ENCODE results near the gene IER2.
"Not testable (repeated sequence)": the region's sequence is repeated elsewhere in the genome, so short reads cannot be mapped to it uniquely, and the experiment has no call there.

Gene IER2

DNA sequence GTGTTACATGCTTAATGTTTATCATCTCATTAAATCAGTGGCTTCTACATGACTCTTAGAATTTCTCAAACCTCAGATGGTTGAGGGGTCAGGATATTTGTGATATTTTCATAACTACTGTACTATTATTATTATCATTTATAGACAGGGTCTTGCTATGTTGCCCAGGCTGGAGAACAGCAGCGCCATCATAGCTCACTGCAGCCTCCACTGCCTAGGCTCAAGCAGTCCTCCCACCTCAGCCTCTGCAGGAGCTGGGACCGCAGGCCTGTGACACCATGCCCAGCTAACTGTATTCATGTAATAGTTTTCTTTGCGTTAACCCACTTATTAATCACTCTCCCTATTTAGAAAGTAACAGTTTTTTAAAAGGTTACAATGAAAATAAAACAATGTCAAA, 9.5 kb downstream of the IER2 start:
- no peak overlapping the region for H3K4me3 ChIP-seq (ENCODE audit: low read length)
- TF ChIP-seq ZNF274 (IDR thresholded peaks at IDR 0.05; ENCODE audit: low read depth, low read length) = no peak

GRCh38 chr19:13160557-13160956, 10.3 kb downstream of the IER2 start:
- no peak for TF ChIP-seq ZNF274 (IDR thresholded peaks at IDR 0.05; ENCODE audit: low read depth, low read length)
- no peak overlapping the region for H3K4me3 ChIP-seq (ENCODE audit: low read length)

- H3K4me3 ChIP-seq (ENCODE audit: low read length) = peak overlapping the region; percentile 45; the same call in 1 of the 2 replicates
- no peak for TF ChIP-seq ZNF274 (IDR thresholded peaks at IDR 0.05; ENCODE audit: low read depth, low read length)
Observed at GRCh38 chr19:13162724-13163608, 12.8 kb downstream of the IER2 start.

- TF ChIP-seq ZNF274 (IDR thresholded peaks at IDR 0.05; ENCODE audit: low read depth, low read length) = no peak
- H3K4me3 ChIP-seq (ENCODE audit: low read length) = no peak overlapping the region; the same call in 1 of the 2 replicates
Observed at GRCh38 chr19:13163609-13164342, 13.6 kb downstream of the IER2 start.

GRCh38 chr19:13164343-13165161, 14.3 kb downstream of the IER2 start:
- TF ChIP-seq ZNF274 (IDR thresholded peaks at IDR 0.05; ENCODE audit: low read depth, low read length) = no peak
- no peak overlapping the region; the same call in 1 of the 2 replicates for H3K4me3 ChIP-seq (ENCODE audit: low read length)

GRCh38 chr19:13165162-13165997, 15.2 kb downstream of the IER2 start:
- no peak overlapping the region for H3K4me3 ChIP-seq (ENCODE audit: low read length)
- no peak for TF ChIP-seq ZNF274 (IDR thresholded peaks at IDR 0.05; ENCODE audit: low read depth, low read length)

DNA sequence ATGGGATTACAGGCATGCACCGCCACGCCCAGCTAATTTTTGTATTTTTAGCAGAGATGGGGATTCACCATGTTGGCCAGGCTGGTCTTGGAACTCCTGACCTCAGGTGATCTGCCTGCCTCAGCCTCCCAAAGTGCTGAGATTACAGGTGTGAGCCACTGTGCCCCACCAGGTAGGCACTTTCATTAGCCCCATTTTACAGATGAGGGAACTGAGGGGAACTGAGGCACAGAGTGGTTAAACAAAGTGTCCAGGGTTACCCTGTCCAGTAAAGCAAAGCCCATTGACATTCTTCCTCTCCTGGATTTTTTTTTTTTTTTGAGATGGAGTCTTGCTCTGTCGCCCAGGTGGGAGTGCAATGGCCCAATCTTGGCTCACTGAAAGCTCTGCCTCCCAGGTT, 15.9 kb downstream of the IER2 start:
- H3K4me3 ChIP-seq (ENCODE audit: low read length) = not testable (repeated sequence)

- TF ChIP-seq ZNF274 (IDR thresholded peaks at IDR 0.05; ENCODE audit: low read depth, low read length) = no peak
- no peak overlapping the region for H3K4me3 ChIP-seq (ENCODE audit: low read length)
Observed at GRCh38 chr19:13169769-13170168, 19.6 kb downstream of the IER2 start.

- TF ChIP-seq ZNF274 (IDR thresholded peaks at IDR 0.05; ENCODE audit: low read depth, low read length) = no peak
- no peak overlapping the region for H3K4me3 ChIP-seq (ENCODE audit: low read length)
Observed at GRCh38 chr19:13171146-13171545, 20.9 kb downstream of the IER2 start.

DNA sequence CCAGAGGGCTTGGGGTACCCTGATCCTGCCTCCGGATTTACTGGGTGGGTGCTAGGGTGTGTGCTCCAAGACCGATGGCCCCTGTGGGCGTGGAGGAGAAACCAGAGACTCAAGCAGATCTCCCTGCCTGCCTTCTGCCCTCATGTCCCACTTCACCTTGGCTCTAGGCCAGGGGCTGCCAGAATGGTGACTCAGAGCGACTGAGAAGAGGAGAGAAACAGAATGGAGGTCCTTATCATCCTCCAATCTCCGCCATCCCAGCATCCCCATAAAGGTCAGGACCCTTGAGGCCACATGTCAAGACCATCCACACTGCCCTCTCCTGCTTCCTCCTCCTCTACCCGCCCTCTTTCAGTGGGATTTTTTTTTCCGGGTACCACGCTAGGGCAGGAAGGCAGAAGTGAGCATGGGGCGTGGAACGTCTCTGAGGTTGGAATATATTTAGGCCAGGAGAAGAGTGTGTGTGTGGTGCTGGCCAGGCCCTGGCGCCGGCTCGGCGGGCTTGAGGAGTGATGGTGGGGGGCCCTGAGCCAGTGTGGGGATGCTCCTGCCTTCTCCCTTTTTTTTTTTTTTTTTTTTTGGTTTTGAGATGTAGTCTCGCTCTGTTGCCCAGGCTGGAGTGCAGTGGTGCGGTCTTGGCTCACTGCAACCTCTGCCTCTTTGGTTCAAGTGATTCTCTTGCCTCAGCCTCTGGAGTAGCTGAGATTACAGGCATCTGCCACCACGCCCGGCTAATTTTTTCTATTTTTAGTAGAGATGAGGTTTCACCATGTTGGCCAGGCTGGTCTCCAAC, 22.3 kb downstream of the IER2 start:
- TF ChIP-seq ZNF274 (IDR thresholded peaks at IDR 0.05; ENCODE audit: low read depth, low read length) = no peak
- H3K4me3 ChIP-seq (ENCODE audit: low read length) = no peak overlapping the region

- no peak for TF ChIP-seq ZNF274 (IDR thresholded peaks at IDR 0.05; ENCODE audit: low read depth, low read length)
- no peak overlapping the region for H3K4me3 ChIP-seq (ENCODE audit: low read length)
Observed at GRCh38 chr19:13173139-13173737, 23.0 kb downstream of the IER2 start.

DNA sequence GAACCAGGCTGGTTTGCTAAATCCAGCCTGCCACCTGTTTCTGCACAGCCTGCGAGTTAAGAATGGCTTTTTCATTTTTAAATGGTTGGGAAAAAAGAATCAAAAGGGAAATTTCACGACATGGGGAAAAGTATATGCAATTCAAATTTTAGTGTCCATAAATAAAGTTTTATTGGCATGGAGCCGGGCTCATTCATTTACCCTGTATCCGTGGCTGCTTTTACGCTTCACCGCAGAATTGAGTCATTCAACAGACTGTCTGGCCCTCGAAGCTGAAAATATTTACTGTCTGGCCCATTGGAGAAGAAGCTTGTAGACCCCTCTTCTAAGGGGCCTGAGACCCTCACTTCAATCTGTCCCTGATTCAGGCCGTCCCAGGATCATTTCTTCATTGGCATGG, 26.1 kb downstream of the IER2 start:
- no peak for TF ChIP-seq ZNF274 (IDR thresholded peaks at IDR 0.05; ENCODE audit: low read depth, low read length)
- H3K4me3 ChIP-seq (ENCODE audit: low read length) = no peak overlapping the region

DNA sequence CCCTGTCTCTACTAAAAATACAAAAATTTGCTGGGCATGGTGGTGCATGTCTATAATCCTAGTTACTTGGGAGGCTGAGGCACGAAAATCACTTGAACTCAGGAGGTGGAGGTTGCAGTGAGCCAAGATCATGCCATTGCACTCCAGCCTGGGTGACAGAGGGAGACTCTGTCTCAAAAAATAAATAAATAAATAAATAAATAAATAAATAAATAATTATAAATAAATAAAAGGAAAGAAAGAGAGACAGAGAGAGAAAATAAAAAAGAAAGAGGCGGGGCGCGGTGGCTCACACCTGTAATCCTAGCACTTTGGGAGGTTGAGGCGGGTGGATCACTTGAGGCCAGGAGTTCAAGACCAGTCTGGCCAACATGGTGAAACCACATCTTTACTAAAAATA, 27.4 kb downstream of the IER2 start:
- H3K4me3 ChIP-seq (ENCODE audit: low read length) = not testable (repeated sequence)

GRCh38 chr19:13178291-13178690, 28.1 kb downstream of the IER2 start:
- not testable (repeated sequence) for H3K4me3 ChIP-seq (ENCODE audit: low read length)

Data from GM08714 (cell line).